Tibial artery (tissue), 4 donors: ENCODE measurements around the gene USH1G.

ENCODE experiments used
- DNase-seq, 2 donors: peaks; one replicate each; pipeline ENCODE4 v3.0.0-alpha.2; 2019
- H3K27ac ChIP-seq, 2 donors: fragments of 200-600 bp; sonication (generic) in 1 of 2; 1 replicate in 1 of 2; 2 replicates in 1 of 2; pipeline ENCODE4 v1.5.1; 2018 to 2019; ENCODE audit warnings: mild to moderate bottlenecking in 1 of 2
- H3K27me3 ChIP-seq, 2 donors: fragments of 200-600 bp; sonication (generic) in 1 of 2; one replicate each; pipeline versions ENCODE4 v1.5.1 to v1.6.0; 2016 to 2019
- H3K36me3 ChIP-seq, 3 donors: fragments of 200-600 bp; sonication (generic) in 2 of 3; one replicate each; pipeline ENCODE4 v1.5.1; 2016 to 2019; ENCODE audit warnings: mild to moderate bottlenecking in 2 of 3
- H3K4me1 ChIP-seq, 4 donors: fragments of 200-600 bp; sonication (generic) in 2 of 4; 1 replicate in 3 of 4; 2 replicates in 1 of 4; pipeline ENCODE4 v1.5.1; 2016 to 2019
- H3K4me3 ChIP-seq, 2 donors: fragments of 200-600 bp; sonication (generic) in 1 of 2; 1 replicate in 1 of 2; 2 replicates in 1 of 2; pipeline ENCODE4 v1.5.1; 2018 to 2019; ENCODE audit warnings: mild to moderate bottlenecking in 2 of 2
- H3K9me3 ChIP-seq, 3 donors: fragments of 200-600 bp; sonication (generic) in 1 of 3; one replicate each; pipeline ENCODE4 v1.5.1; 2016 to 2019
- CTCF ChIP-seq, 2 experiments: fragments of 200-600 bp in 1 of 2; fragments of 450-650 bp in 1 of 2; IDR thresholded peaks; one replicate each; pipeline ENCODE4 v1.5.1; 2017 to 2019; ENCODE audit warnings: antibody characterized with exemption in 2 of 2, mild to moderate bottlenecking in 1 of 2, moderate library complexity in 1 of 2
- intact Hi-C: fragments of 100-400 bp; cut with DNase I; formaldehyde crosslinking; loops from one replicate; pipeline ENCODE4 v1.15.0; 2023; ENCODE audit warnings: low total_unique reads

The USH1G gene

GRCh38 chr17:74878658-74879057, 44.4 kb downstream of the USH1G start:
- Histone ChIP-seq H3K27me3 (peaks cover 0 to 49% of the 10 kb centered on the region in 2 donors), H3K27ac (no peak overlapping the region), H3K36me3 (no peaks in the 10 kb centered on the region), H3K4me3 (no peak overlapping the region), H3K4me1 (peaks cover 0 to 6% (median 2%) of the 10 kb centered on the region in 4 donors), H3K9me3 (no peaks in the 10 kb centered on the region)
- TF ChIP-seq CTCF (IDR thresholded peaks at IDR 0.05), result no peak
- DNase-seq, result no peak
- intact Hi-C loops, result no loop called here

- Histone ChIP-seq H3K4me3 (no peak overlapping the region), H3K4me1 (peaks cover 0 to 6% (median 2%) of the 10 kb centered on the region in 4 donors), H3K27me3 (peaks cover 0 to 41% of the 10 kb centered on the region in 2 donors), H3K36me3 (no peaks in the 10 kb centered on the region), H3K9me3 (no peaks in the 10 kb centered on the region), H3K27ac (no peak overlapping the region)
- intact Hi-C loops, result no loop called here
- no peak for TF ChIP-seq CTCF (IDR thresholded peaks at IDR 0.05)
- DNase-seq, result no peak
Observed at GRCh38 chr17:74877592-74878548, 45.2 kb downstream of the USH1G start.

GRCh38 chr17:74875977-74876593, 47.0 kb downstream of the USH1G start:
- Histone ChIP-seq H3K36me3 (no peaks in the 10 kb centered on the region), H3K9me3 (no peaks in the 10 kb centered on the region), H3K27ac (no peak overlapping the region), H3K27me3 (peaks cover 0 to 28% of the 10 kb centered on the region in 2 donors), H3K4me3 (no peak overlapping the region), H3K4me1 (peaks cover 0 to 18% (median 13%) of the 10 kb centered on the region in 4 donors)
- TF ChIP-seq CTCF (IDR thresholded peaks at IDR 0.05), result no peak
- DNase-seq, result no peak
- intact Hi-C loops, result no loop called here

- peaks cover 0 to 22% of the 10 kb centered on the region in 2 donors for H3K27me3 ChIP-seq
- TF ChIP-seq CTCF (IDR thresholded peaks at IDR 0.05), result no peak
- H3K36me3 ChIP-seq, result no peaks in the 10 kb centered on the region
- H3K9me3 ChIP-seq, result no peaks in the 10 kb centered on the region
- no peak overlapping the region for H3K27ac ChIP-seq
- DNase-seq, result no peak
- H3K4me1 ChIP-seq, result peaks cover 0 to 18% (median 13%) of the 10 kb centered on the region in 4 donors
- no peak overlapping the region for H3K4me3 ChIP-seq
- intact Hi-C loops, result no loop called here
Observed at GRCh38 chr17:74875155-74875976, 47.7 kb downstream of the USH1G start.

- H3K9me3 ChIP-seq, result no peaks in the 10 kb centered on the region
- peaks cover 0 to 22% of the 10 kb centered on the region in 2 donors for H3K27me3 ChIP-seq
- no peaks in the 10 kb centered on the region for H3K36me3 ChIP-seq
- no peak for TF ChIP-seq CTCF (IDR thresholded peaks at IDR 0.05)
- H3K4me3 ChIP-seq, result no peak overlapping the region
- H3K4me1 ChIP-seq, result peaks cover 0 to 18% (median 13%) of the 10 kb centered on the region in 4 donors
- no peak overlapping the region for H3K27ac ChIP-seq
- no peak for DNase-seq
- intact Hi-C loops, result no loop called here
Observed at GRCh38 chr17:74874615-74875037, 48.4 kb downstream of the USH1G start.
